HUES6 (cell line): Measurements from ENCODE around the gene NDUFS7.
A peak's percentile ranks its signal among the peaks of the same experiment; 100 is the strongest.

ENCODE experiments used
- H3K27ac ChIP-seq: 2 replicates; pipeline ENCODE4 v1.7.0; 2013; ENCODE audit warnings: low read depth, mild to moderate bottlenecking, low read length, inconsistent platforms
- H3K27me3 ChIP-seq: 2 replicates; pipeline ENCODE4 v1.6.1; 2013; ENCODE audit warnings: low read length; ENCODE audit not compliant: control insufficient read depth, insufficient read depth
- H3K36me3 ChIP-seq: 2 replicates; pipeline ENCODE4 v1.6.1; 2013; ENCODE audit warnings: low read length; ENCODE audit not compliant: control insufficient read depth, insufficient read depth
- H3K4me1 ChIP-seq: 2 replicates; pipeline ENCODE4 v1.6.1; 2013; ENCODE audit warnings: low read length; ENCODE audit not compliant: control insufficient read depth, insufficient read depth
- H3K4me3 ChIP-seq: 2 replicates; pipeline ENCODE4 v1.5.1; 2013; ENCODE audit warnings: low read depth, low read length
- H3K9ac ChIP-seq: one replicate; pipeline ENCODE4 v1.6.1; 2013; ENCODE audit warnings: mild to moderate bottlenecking, low read length
- H3K9me3 ChIP-seq: 2 replicates; pipeline ENCODE4 v1.6.1; 2013; ENCODE audit warnings: low read depth, low read length; ENCODE audit not compliant: control insufficient read depth, insufficient read depth

NDUFS7 gene

DNA sequence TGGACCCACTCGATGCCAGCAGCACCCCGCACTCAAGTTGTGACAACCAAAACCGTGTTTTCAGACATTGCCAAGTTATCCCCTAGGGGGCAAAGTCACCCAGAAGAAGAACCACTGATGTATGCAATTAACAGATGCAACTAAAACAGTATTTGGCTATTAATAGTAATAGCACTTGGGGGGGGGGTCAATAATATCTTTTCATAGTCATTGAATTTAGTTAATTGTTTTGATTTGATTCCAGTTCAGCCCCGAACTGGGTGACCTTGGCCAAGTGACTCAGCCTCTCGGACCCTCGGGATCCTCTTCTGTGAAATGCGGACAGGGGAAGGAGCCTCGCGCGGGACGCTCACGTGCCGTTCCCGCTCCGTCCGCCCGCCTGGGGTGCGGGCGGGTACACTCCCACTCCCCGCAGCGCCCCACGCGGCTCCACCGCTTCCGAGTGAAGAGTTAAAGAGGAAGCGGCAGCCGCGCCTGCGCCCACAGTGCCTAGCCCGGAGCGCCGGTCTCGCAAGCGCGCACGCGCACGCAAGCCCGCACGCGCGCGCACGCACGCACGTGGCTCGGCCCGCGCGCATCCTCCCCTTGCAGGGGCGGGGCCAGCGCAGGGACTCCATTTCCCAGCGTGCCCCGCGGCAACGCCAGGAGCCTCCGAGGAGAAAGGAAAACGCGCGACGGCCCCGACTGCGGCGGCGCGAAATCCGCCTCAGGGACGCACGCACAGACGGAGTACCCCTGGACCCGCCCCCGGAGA, 23.2 kb downstream of the NDUFS7 start:
- Histone ChIP-seq H3K36me3 (peaks cover 19% of the 10 kb centered on the region), H3K4me1 (peaks cover 34% of the 10 kb centered on the region), H3K27me3 (no peaks in the 10 kb centered on the region), H3K4me3 (peak overlapping the region; percentile 74), H3K9me3 (no peaks in the 10 kb centered on the region), H3K9ac (peak overlapping the region; percentile 71), H3K27ac (peak overlapping the region; percentile 66; the same call in 1 of the 2 replicates)

DNA sequence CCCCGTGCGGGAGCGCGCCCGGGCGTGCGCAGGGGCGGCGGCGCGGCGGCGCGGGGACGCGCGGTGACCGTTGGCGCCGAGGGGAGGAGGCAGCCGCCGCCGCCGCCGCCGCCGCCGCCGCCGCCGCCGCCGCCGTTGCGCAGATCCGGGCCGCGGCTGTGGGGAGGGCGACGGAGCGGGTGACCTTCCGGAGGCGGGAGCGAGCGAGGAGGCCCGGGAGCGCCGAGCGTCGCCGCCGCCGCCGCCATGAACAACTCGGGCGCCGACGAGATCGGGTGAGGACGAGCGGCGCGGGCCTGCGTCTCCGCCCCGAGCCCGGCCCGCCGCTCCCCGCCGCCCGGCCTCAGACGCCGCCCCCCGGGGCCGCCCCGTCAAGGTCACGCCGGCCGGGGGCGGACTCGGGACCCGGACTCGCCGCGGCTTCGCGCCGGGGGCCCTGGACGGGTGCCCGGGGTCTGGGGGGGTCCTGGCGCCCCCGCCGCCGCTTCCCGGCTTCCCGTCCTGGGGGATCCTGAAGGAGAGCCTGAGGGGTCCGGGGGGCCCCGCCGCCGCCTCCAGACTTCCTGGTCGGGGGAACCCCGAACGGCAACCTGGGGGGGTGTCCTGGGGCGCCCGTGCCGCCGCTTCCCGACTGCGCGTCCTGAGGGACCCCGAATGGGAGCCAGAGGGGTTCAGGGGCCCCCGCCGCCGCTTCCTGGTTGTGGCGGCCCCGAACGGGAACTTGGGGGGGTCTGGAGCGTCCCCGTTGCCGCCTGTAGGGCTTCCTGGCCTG, 24.0 kb downstream of the NDUFS7 start, which contains the start of gene DAZAP1:
Gene DAZAP1, plus strand, starts transcription at position 59 of the 772 bp plus-strand sequence. Its CDS starts 188 bp downstream, at position 247.
- no peaks in the 10 kb centered on the region for H3K27me3 ChIP-seq
- peak within 1 kb of the TSS; percentile 91 for H3K9ac ChIP-seq
- H3K9me3 ChIP-seq, result no peaks in the 10 kb centered on the region
- H3K27ac ChIP-seq, result peak within 1 kb of the TSS; percentile 94
- H3K4me3 ChIP-seq, result peak within 1 kb of the TSS; percentile 87
- H3K36me3 ChIP-seq, result peaks cover 22% of the 10 kb centered on the region
- peaks cover 31% of the 10 kb centered on the region for H3K4me1 ChIP-seq

DNA sequence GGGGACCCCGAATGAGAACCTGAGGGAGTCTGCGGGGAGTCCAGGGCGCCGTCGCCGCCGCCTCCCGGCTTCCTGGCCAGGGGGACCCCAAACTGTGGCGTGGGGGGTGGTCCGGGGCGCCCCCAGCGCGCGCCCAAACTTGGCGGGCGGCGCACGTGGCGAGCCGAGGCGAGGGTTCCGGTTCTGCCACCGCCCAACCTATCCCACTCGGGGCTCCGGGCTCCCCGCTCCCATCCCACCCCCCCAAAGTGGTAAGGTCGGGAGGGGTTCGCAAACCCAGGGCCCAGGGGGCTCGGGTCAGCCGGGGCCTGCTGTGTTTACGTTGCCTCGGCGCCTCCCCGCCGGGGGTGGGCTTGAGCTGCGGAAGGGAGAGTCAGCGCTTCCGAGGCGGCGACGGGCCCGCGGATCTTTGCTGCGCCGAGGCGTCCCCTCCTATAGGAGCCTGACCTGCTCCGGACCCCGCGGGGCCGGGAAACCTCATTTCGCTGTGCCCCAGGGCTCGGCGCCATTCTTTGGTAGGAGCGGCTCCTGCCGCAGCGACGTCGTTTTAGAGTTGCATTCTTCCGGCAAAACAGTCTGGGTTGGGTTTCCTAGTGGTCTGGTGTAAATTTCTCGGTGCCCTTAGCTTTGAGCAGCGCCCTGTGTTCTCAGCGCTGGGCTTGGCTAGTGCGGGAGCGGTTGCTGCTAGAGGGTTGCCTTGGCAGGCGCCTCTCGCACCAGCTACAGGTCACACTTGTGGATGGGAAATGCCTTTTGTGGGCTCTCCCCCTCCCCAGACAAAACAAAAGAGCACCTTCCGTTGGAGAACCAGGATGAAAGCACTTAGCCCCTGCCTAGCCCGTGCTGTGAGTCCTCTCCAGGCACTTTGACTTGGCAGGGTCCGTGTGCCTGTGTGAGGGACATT, 24.8 kb downstream of the NDUFS7 start:
- peak overlapping the region; percentile 94 for H3K27ac ChIP-seq
- H3K9me3 ChIP-seq, result no peaks in the 10 kb centered on the region
- no peaks in the 10 kb centered on the region for H3K27me3 ChIP-seq
- H3K4me3 ChIP-seq, result peak overlapping the region; percentile 87
- H3K4me1 ChIP-seq, result peaks cover 30% of the 10 kb centered on the region
- H3K36me3 ChIP-seq, result peaks cover 30% of the 10 kb centered on the region
- H3K9ac ChIP-seq, result peak overlapping the region; percentile 91

DNA sequence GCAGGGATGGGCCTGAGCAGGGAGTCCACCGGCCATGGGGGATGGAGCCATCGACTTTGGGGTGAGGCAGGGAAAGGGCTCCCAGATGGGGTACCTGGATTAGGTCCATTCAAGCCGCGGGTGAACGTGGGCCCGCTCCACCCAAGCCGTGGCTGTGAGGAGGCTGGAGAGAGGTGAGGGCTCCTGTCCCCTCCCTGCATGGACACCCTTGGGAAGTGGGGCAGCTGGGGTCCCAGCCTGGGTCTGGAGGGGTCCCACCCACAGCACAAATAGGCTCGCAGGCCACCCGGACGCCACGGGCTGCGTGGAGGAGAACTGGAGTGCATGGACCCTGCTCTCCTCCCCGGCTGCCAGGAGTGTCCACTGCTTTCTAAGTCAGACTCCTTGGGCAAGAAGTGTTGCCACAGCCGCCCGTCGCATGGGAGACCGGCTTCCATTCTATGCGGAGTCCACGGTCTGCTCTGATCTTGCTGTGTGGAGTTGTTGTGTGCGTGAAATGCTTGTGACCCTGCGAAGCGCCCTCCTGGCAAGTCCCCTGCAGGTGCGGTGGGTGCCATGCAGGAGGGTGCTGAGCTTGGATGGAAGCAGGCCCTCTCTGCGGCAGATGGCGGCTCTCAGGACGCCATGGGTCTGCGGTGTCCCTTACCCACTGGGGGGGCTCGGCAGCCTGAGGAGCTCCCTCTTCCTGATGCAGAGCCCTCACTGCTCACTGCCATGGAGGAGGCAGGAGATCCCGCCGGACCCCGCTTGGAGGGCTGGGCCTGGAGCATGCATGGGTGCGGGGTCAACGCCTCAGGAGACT, 25.7 kb downstream of the NDUFS7 start:
- no peaks in the 10 kb centered on the region for H3K9me3 ChIP-seq
- H3K36me3 ChIP-seq, result peaks cover 31% of the 10 kb centered on the region
- no peaks in the 10 kb centered on the region for H3K27me3 ChIP-seq
- peaks cover 30% of the 10 kb centered on the region for H3K4me1 ChIP-seq
- peak overlapping the region; percentile 94; the same call in 1 of the 2 replicates for H3K27ac ChIP-seq
- peak overlapping the region; percentile 91 for H3K9ac ChIP-seq
- peak overlapping the region; percentile 87 for H3K4me3 ChIP-seq

DNA sequence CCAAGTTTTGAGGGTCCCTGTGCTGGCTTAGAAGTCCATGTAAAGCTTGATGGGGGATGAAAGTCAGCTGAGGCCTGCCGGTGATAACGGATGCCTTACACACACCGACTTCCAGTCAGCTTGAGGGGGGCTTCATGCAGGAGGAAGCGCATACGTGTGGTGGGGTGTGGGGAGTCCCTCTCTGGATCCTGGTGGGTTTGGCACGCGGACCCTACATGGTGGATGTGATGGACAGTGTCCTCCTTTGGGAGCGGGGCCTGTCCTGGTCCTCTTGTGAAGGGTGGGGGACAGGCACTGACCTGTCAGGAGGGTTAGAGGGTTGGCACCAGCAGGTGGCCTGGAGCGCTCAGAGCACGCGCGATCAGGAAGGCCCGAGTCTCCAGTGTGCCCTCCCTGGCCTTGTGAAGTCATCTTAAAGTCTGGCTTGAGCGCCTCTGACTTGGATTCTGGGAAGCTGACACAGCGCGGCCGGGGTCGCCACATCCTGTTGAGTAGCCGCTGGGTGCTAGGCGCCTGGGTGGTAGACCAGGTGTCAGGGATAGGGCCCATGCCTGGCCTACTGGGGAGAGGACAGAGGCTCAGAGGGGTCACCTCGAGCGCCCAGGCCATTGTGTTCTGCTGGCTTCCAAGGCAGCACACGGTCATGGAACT, 26.6 kb downstream of the NDUFS7 start:
- Histone ChIP-seq H3K9me3 (no peaks in the 10 kb centered on the region), H3K36me3 (peaks cover 31% of the 10 kb centered on the region), H3K27me3 (no peaks in the 10 kb centered on the region), H3K27ac (no peak overlapping the region), H3K4me1 (peaks cover 35% of the 10 kb centered on the region), H3K9ac (peak overlapping the region; percentile 41), H3K4me3 (peak overlapping the region; percentile 87)

DNA sequence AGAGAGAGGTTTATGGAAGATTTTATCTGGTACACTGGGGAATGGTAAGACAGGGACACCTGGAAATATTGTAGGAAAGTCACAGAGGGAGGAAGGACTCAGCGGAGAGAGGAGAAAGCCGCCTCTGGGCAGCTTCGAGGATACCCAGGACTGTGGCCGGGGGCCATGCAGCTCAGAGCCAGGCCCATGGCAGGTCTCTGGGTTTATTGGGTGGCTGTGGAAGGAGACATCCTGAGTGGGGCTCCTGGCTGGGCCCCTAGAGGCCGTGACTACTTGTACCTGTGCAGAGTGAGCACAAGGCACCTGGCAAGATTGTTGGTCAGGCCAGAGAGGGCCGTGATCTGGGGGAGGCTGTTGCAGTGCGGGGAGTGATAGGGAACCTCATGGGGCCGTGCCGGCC, 27.1 kb downstream of the NDUFS7 start:
- no peaks in the 10 kb centered on the region for H3K27me3 ChIP-seq
- peaks cover 40% of the 10 kb centered on the region for H3K4me1 ChIP-seq
- peak overlapping the region; percentile 87; the same call in 1 of the 2 replicates for H3K4me3 ChIP-seq
- H3K9ac ChIP-seq, result peak overlapping the region; percentile 41
- H3K9me3 ChIP-seq, result no peaks in the 10 kb centered on the region
- no peak overlapping the region for H3K27ac ChIP-seq
- H3K36me3 ChIP-seq, result peaks cover 31% of the 10 kb centered on the region

DNA sequence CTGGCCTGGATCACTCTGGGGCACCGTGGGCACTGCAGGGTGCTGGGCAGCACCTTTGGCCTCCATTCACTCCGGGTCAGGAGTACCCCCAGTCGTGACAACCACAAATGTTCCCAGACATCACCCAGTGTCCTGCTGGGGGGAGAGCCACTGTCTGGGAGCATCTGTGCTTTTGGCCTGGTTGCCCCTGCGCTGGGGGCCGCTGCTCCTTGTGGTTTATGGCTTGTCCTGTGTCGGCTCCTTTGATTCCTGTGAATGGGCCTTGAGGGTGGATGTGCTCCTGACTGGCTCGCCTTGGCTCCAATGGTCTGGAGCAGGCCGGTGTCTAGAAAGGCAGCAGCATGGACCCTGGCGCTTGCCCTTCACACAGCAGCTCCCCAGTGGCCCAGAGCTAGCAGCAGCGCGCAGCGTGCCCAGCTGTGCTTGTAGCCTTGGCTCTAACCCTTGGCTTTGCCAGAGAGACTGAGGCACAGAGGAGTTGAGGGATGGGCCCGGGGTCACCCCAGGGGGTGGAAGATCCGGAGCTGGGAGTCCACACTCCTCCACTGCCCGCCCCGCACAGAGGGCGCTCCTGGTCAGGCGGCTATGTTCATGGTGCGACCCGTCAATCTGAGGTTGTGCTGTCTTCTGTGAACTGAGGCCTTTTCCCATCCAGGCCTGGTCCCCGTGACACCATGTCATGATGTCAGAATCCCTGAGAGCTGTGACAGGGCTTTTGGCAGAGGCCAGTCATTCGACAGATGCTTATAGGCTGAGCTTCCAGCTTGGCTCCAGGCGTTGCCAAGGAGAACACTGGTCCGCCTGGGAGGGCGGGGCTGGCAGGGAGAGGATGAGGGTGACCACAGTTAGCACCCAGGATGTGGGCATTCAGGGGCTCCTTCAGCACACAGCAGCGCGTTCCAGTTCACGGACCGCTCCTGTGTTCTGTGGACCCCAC, 27.8 kb downstream of the NDUFS7 start:
- Histone ChIP-seq H3K27me3 (no peaks in the 10 kb centered on the region), H3K4me1 (peaks cover 47% of the 10 kb centered on the region), H3K36me3 (peaks cover 37% of the 10 kb centered on the region), H3K9ac (no peak overlapping the region), H3K4me3 (no peak overlapping the region), H3K27ac (no peak overlapping the region), H3K9me3 (no peaks in the 10 kb centered on the region)

DNA sequence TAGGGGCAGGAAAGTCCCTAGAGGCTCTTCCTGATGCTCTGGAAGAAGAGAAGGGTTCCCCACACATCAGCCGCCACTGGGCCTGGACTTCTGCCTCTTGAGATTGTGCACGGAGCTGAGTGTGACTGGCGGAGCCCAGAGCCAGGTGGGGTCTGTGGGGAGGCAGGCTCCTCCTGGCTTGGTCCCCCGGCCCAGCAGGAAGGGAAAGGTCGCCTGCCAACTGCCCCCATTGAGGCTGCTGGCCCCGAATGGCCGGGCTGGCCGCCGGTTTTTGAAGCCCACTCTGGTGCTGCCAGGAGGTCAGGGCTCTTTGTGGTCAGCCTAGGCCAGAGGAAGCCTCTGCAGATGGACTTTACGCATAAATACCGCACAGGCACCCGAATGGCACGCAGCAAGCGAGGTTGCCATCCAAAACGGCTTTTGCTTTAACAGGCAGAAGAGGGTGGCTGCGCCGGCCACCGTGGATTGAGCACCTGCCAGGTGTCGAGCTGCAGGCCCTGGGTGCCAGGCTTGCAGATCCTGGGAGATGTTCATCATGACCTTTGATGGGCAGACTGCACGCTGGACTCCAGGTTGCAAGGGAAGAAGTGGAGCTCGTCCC, 28.7 kb downstream of the NDUFS7 start:
- Histone ChIP-seq H3K9me3 (no peaks in the 10 kb centered on the region), H3K36me3 (peaks cover 45% of the 10 kb centered on the region), H3K27ac (no peak overlapping the region), H3K4me3 (no peak overlapping the region), H3K4me1 (peaks cover 52% of the 10 kb centered on the region), H3K27me3 (no peaks in the 10 kb centered on the region), H3K9ac (no peak overlapping the region)
